Measurements from ENCODE around the gene AURKAIP1. TPM values are rescaled to one million over a fixed set of nuclear protein-coding genes. Genes with fewer than 3 reads are reported as not detected.
A peak's percentile ranks its signal among the peaks of the same experiment; 100 is the strongest.

The AURKAIP1 gene
- total and polyA plus RNA-seq, 2 of the 13 experiments (the other 11 are each of a cell fraction or from before 2014, with no cell fraction given) = 69.5 to 175 TPM

GRCh38 chr1:1349256-1350012, 25.6 kb downstream of the AURKAIP1 start, which contains the start of gene DVL1 (continued):
- TF ChIP-seq ZBTB33 (CRISPR knock-in tag; IDR thresholded peaks at IDR 0.05) = peak; percentile 16; the same call in 1 of the 2 replicates
- no peak for TF ChIP-seq ZNF207 (IDR thresholded peaks at IDR 0.05; ENCODE audit: borderline replicate concordance)
- TF ChIP-seq ERF (CRISPR knock-in tag; IDR thresholded peaks at IDR 0.05) = 0 out of 2 replicates have a peak, but pooled peaks have one; percentile 24
- TF ChIP-seq PHF8 (CRISPR knock-in tag; IDR thresholded peaks at IDR 0.05) = peak; percentile 42; the same call in 1 of the 2 replicates
- TF ChIP-seq ZUFSP (CRISPR knock-in tag; IDR thresholded peaks at IDR 0.05; ENCODE audit: borderline replicate concordance) = no peak
- TF ChIP-seq CEBPZ (IDR thresholded peaks at IDR 0.05; ENCODE audit: low read length) = no peak
- TF ChIP-seq MXI1 (IDR thresholded peaks at IDR 0.05; ENCODE audit: borderline replicate concordance, low read depth, low read length) = peak; percentile 37; the same call in 1 of the 3 replicates
- TF ChIP-seq RAD21 (CRISPR knock-in tag; IDR thresholded peaks at IDR 0.05) = peak; percentile 58
- no peak for TF ChIP-seq SP1 (IDR thresholded peaks at IDR 0.05)
- TF ChIP-seq SP1 (CRISPR knock-in tag; IDR thresholded peaks at IDR 0.05) = no peak
- peak; percentile 81 for TF ChIP-seq ZFX (CRISPR knock-in tag; IDR thresholded peaks at IDR 0.05; ENCODE audit: low read depth)
- no peak for TF ChIP-seq THAP8 (CRISPR knock-in tag; IDR thresholded peaks at IDR 0.05; ENCODE audit: borderline replicate concordance)
- peak; percentile 74 for TF ChIP-seq KDM2A (CRISPR knock-in tag; IDR thresholded peaks at IDR 0.05; ENCODE audit: borderline replicate concordance, low read depth)
- TF ChIP-seq AGO2 (optimal IDR thresholded peaks at IDR 0.05; ENCODE audit: low read depth, low read length) = peak; percentile 84
- TF ChIP-seq ZBTB7B (CRISPR knock-in tag; IDR thresholded peaks at IDR 0.05) = no peak
- TF ChIP-seq ZNF460 (CRISPR knock-in tag; IDR thresholded peaks at IDR 0.05; ENCODE audit: borderline replicate concordance) = no peak
- no peak for TF ChIP-seq TRIM22 (IDR thresholded peaks at IDR 0.05)
- TF ChIP-seq AKAP8 (CRISPR knock-in tag; IDR thresholded peaks at IDR 0.05) = 0 out of 2 replicates have a peak, but pooled peaks have one; percentile 23
- TF ChIP-seq ZNF772 (CRISPR knock-in tag; IDR thresholded peaks at IDR 0.05) = no peak
- peak; percentile 32; the same call in 1 of the 2 replicates for TF ChIP-seq ZNF691 (CRISPR knock-in tag; IDR thresholded peaks at IDR 0.05; ENCODE audit: borderline replicate concordance, low read depth)
